Measurements from ENCODE around the gene HDAC11. TPM values are rescaled to one million over a fixed set of nuclear protein-coding genes. Genes with fewer than 3 reads are reported as not detected.

HDAC11 gene
- total RNA-seq, 4 donors from 2014 or later, result 13.0 to 40.4 (median 15.8) TPM

- H3K27ac ChIP-seq, result peak overlapping the region in 3 of 4 donors; percentile 7 to 44 (median 38)
- H3K27me3 ChIP-seq, result no peaks in the 10 kb centered on the region
- ATAC-seq (peak; percentile 36 to 37), DNase-seq (peak in 1 of 2 donors; percentile 43)
- in situ Hi-C loops (cut with MboI; ENCODE audit: low sequenced_read_pairs in 4 of 4) (no loop called here), intact Hi-C loops (cut with DNase I; ENCODE audit: low total_unique reads) (no loop called here)
- TF ChIP-seq POLR2A (IDR thresholded peaks at IDR 0.05) (no peak), CTCF (IDR thresholded peaks at IDR 0.05 in 4 of 5, conservative IDR thresholded peaks at IDR 0.05 in 1 of 5) (no peak)
- H3K36me3 ChIP-seq, result no peaks in the 10 kb centered on the region
- no peak overlapping the region for H3K4me3 ChIP-seq
- no peaks in the 10 kb centered on the region for H3K9me3 ChIP-seq
- H3K4me1 ChIP-seq, result peaks cover 0 to 5% of the 10 kb centered on the region in 2 donors
These were observed 53.8 kb downstream of the HDAC11 start for GRCh38 chr3:13533885-13534301.

GRCh38 chr3:13535526-13535875, 55.4 kb downstream of the HDAC11 start:
- peak overlapping the region in 1 of 4 donors; percentile 18 for H3K27ac ChIP-seq
- H3K4me1 ChIP-seq, result peaks cover 0 to 5% of the 10 kb centered on the region in 2 donors

GRCh38 chr3:13535905-13536304, 55.8 kb downstream of the HDAC11 start:
- TF ChIP-seq POLR2A (IDR thresholded peaks at IDR 0.05) (no peak), CTCF (IDR thresholded peaks at IDR 0.05 in 4 of 5, conservative IDR thresholded peaks at IDR 0.05 in 1 of 5) (no peak)
- DNase-seq, result no peak
- Histone ChIP-seq H3K4me1 (peaks cover 0 to 5% of the 10 kb centered on the region in 2 donors), H3K9me3 (no peaks in the 10 kb centered on the region), H3K4me3 (no peak overlapping the region), H3K36me3 (no peaks in the 10 kb centered on the region), H3K27me3 (no peaks in the 10 kb centered on the region), H3K27ac (peak overlapping the region in 1 of 4 donors; percentile 18)
- intact Hi-C loops (cut with DNase I; ENCODE audit: low total_unique reads) (no loop called here), in situ Hi-C loops (cut with MboI; ENCODE audit: low sequenced_read_pairs in 4 of 4) (no loop called here)
- ATAC-seq, result no peak

More at GRCh38 chr3:13535526-13535875, 55.4 kb downstream of the HDAC11 start:
- Histone ChIP-seq H3K27me3 (no peaks in the 10 kb centered on the region), H3K4me3 (no peak overlapping the region), H3K9me3 (no peaks in the 10 kb centered on the region), H3K36me3 (no peaks in the 10 kb centered on the region)
- TF ChIP-seq CTCF (IDR thresholded peaks at IDR 0.05 in 4 of 5, conservative IDR thresholded peaks at IDR 0.05 in 1 of 5) (no peak), POLR2A (IDR thresholded peaks at IDR 0.05) (no peak)
- in situ Hi-C loops (cut with MboI; ENCODE audit: low sequenced_read_pairs in 4 of 4), result no loop called here
- DNase-seq, result no peak
- intact Hi-C loops (cut with DNase I; ENCODE audit: low total_unique reads), result no loop called here
- no peak for ATAC-seq

GRCh38 chr3:13536432-13536831, 56.3 kb downstream of the HDAC11 start:
- no peaks in the 10 kb centered on the region for H3K36me3 ChIP-seq
- ATAC-seq (no peak), DNase-seq (no peak)
- peaks cover 0 to 3% of the 10 kb centered on the region in 2 donors for H3K4me1 ChIP-seq
- intact Hi-C loops (cut with DNase I; ENCODE audit: low total_unique reads) (no loop called here), in situ Hi-C loops (cut with MboI; ENCODE audit: low sequenced_read_pairs in 4 of 4) (no loop called here)
- H3K27me3 ChIP-seq, result no peaks in the 10 kb centered on the region
- no peak overlapping the region for H3K4me3 ChIP-seq
- H3K9me3 ChIP-seq, result no peaks in the 10 kb centered on the region
- TF ChIP-seq POLR2A (IDR thresholded peaks at IDR 0.05) (no peak), CTCF (IDR thresholded peaks at IDR 0.05 in 4 of 5, conservative IDR thresholded peaks at IDR 0.05 in 1 of 5) (no peak)
- H3K27ac ChIP-seq, result peak overlapping the region in 3 of 4 donors; percentile 4 to 52 (median 36)

- no peaks in the 10 kb centered on the region for H3K27me3 ChIP-seq
- intact Hi-C loops (cut with DNase I; ENCODE audit: low total_unique reads) (no loop called here), in situ Hi-C loops (cut with MboI; ENCODE audit: low sequenced_read_pairs in 4 of 4) (no loop called here)
- ATAC-seq, result no peak
- TF ChIP-seq CTCF (IDR thresholded peaks at IDR 0.05 in 4 of 5, conservative IDR thresholded peaks at IDR 0.05 in 1 of 5) (no peak), POLR2A (IDR thresholded peaks at IDR 0.05) (no peak)
- no peaks in the 10 kb centered on the region for H3K36me3 ChIP-seq
- peaks cover 0 to 3% of the 10 kb centered on the region in 2 donors for H3K4me1 ChIP-seq
- H3K4me3 ChIP-seq, result no peak overlapping the region
- H3K9me3 ChIP-seq, result no peaks in the 10 kb centered on the region
- no peak for DNase-seq
- H3K27ac ChIP-seq, result peak overlapping the region; percentile 4 to 52 (median 41)
These were observed 56.7 kb downstream of the HDAC11 start for GRCh38 chr3:13536832-13537231.

All from gastrocnemius medialis (tissue), 4 donors.